ENCODE data around the gene ZNF300.

DNA sequence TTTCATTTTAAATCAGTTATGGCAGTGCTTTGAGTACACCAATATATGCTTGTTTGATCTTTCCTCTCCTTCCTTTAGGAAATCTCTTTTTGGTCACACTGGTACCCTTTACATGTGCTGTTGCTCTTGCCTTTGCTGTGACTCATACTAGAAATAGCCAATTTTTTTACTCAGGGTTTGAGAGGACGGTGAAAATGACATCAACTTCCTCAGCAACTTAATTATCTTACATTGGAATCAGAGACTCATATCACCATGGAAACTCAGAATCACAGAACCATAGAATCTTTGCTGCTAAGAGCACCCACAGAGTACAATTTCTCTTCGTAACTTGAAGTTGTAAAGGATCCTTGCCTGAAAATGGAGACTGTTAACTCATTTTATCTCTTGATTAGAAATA, 13.8 kb upstream of the ZNF300 start:
- TF ChIP-seq, protein P1, sequence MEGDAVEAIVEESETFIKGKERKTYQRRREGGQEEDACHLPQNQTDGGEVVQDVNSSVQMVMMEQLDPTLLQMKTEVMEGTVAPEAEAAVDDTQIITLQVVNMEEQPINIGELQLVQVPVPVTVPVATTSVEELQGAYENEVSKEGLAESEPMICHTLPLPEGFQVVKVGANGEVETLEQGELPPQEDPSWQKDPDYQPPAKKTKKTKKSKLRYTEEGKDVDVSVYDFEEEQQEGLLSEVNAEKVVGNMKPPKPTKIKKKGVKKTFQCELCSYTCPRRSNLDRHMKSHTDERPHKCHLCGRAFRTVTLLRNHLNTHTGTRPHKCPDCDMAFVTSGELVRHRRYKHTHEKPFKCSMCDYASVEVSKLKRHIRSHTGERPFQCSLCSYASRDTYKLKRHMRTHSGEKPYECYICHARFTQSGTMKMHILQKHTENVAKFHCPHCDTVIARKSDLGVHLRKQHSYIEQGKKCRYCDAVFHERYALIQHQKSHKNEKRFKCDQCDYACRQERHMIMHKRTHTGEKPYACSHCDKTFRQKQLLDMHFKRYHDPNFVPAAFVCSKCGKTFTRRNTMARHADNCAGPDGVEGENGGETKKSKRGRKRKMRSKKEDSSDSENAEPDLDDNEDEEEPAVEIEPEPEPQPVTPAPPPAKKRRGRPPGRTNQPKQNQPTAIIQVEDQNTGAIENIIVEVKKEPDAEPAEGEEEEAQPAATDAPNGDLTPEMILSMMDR (conservative IDR thresholded peaks at IDR 0.05; ENCODE audit: low read depth, low read length): no peak
- TF ChIP-seq EZH2 (IDR thresholded peaks at IDR 0.05; ENCODE audit: low read length, unreplicated experiment) (no peak), EZH2phosphoT487 (IDR thresholded peaks at IDR 0.05; ENCODE audit: borderline replicate concordance, low read length) (no peak)

All from PC-3 (cell line).